Kidney capillary endothelial cell (primary cell): ENCODE data around the gene MCAM.

Source experiments
- DNase-seq: peaks from one replicate; pipeline ENCODE4 v3.0.0-alpha.2; 2018; ENCODE audit warnings: low spot score

MCAM gene

GRCh38 chr11:119316729-119317591 lies at the start of gene MCAM:
Gene MCAM (minus strand): TSS chr11:119317130. CDS start chr11:119317101, 29 bp downstream.
- no peak for DNase-seq

- no peak for DNase-seq
These were observed 48.2 kb upstream of the MCAM start for GRCh38 chr11:119365071-119365591.

- DNase-seq = peak; percentile 47
These were observed 47.1 kb upstream of the MCAM start for GRCh38 chr11:119363851-119364590.

GRCh38 chr11:119363081-119363850 lies 46.3 kb upstream of the MCAM start:
- no peak for DNase-seq

GRCh38 chr11:119362741-119363080 lies 45.8 kb upstream of the MCAM start:
- no peak for DNase-seq

- DNase-seq = no peak
These were observed 45.2 kb upstream of the MCAM start for GRCh38 chr11:119361941-119362725.

GRCh38 chr11:119361056-119361787 lies 44.3 kb upstream of the MCAM start:
- DNase-seq = no peak

GRCh38 chr11:119359365-119360214 lies 42.7 kb upstream of the MCAM start:
- no peak for DNase-seq

- no peak for DNase-seq
These were observed 40.1 kb upstream of the MCAM start for GRCh38 chr11:119357074-119357473.

- peak; percentile 65 for DNase-seq
These were observed 39.6 kb upstream of the MCAM start for GRCh38 chr11:119356349-119357031.

- DNase-seq = no peak
These were observed 38.3 kb upstream of the MCAM start for GRCh38 chr11:119355091-119355843.

GRCh38 chr11:119352857-119353260 lies 35.9 kb upstream of the MCAM start:
- DNase-seq = no peak

GRCh38 chr11:119351232-119351631 lies 34.3 kb upstream of the MCAM start:
- no peak for DNase-seq

- no peak for DNase-seq
These were observed 33.4 kb upstream of the MCAM start for GRCh38 chr11:119350302-119350701.

- no peak for DNase-seq
These were observed 31.1 kb upstream of the MCAM start for GRCh38 chr11:119347940-119348605.

- no peak for DNase-seq
These were observed 30.3 kb upstream of the MCAM start for GRCh38 chr11:119347242-119347641.

GRCh38 chr11:119346605-119347004 lies 29.7 kb upstream of the MCAM start, which contains the start of gene MFRP:
Gene MFRP (minus strand): TSS chr11:119346705. CDS start chr11:119346513, 192 bp downstream.
- DNase-seq = no peak

GRCh38 chr11:119345685-119346084 lies 28.8 kb upstream of the MCAM start:
- DNase-seq = no peak
